Stimulated activated CD4-positive, alpha-beta T cell treated with anti-CD3 and anti-CD28 coated beads, Interleukin-2, amount 100 ng/mL, for 24 hours (primary cell): ENCODE data around the gene HMGN2.
A peak's percentile ranks its signal among the peaks of the same experiment; 100 is the strongest.
"Not testable (repeated sequence)": the region's sequence is repeated elsewhere in the genome, so short reads cannot be mapped to it uniquely, and the experiment has no call there.

ENCODE experiments used
- DNase-seq, 2 donors: peaks; one replicate each; pipeline ENCODE4 v3.0.0-alpha.2; 2020

Gene HMGN2

DNA sequence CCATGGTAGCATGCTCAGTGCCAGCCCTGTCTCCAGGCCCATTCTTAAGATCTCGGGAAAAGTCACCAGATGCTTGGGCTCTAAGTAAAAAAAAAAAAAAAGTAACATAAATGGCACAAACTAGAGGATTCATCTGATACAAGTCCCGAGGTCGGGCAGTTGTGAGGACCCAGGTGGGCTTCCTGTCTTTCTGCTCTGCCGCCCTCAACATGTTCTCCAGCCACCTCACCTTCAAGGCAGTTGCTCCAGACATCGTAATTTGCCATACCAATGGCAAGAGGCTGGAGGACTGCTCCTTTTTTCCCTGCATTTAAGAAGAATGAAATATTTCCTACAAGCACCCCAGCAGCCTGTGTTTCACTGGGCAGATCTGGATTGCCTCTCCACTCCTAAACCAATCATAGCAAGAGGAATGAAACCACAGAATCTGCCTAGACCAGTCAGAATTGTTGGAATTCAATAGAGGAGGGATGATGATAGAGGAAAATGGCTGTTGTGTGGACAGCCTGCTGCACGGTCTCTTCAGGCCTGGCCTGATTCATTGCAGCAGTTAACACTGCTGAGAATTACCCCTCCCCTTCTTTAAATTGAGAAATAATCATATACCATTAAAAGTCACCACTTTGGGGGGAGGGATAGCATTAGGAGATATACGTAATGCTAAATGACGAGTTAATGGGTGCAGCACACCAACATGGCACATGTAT lies 5.4 kb downstream of the HMGN2 start:
- no peak for DNase-seq

DNA sequence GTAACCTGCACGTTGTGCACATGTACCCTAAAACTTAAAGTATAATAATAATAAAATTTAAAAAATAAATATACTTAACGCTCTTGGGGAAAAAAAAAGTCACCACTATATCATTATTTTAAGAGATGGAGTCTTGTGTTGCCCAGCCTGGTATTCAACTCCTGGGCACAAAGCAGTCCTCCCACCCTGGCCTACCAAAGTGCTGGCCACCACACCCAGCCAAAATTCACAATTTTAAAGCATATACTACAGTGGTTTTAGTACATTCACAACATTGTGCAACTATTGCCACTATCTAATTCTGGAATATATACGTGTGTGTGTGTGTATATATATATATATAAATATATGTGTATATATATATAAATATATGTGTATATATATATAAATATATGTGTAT lies 5.9 kb downstream of the HMGN2 start:
- no peak for DNase-seq

DNA sequence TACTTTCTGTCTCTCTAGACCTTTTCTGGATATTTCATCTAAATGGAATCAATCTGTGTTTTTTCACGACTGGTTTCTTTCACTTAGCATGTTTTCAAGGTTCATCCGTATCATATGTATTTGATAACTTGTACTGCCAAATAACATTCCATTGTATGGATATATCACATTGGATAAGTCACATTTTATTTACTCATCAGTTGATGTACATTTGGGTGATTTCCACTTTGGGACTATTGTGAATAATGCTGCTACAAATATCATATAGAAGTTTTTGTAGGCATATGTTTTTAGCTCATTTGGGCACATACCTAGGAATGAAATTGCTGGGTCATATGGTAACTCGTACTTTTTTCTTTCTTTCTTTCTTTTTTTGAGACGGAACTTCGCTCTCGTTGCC lies 6.7 kb downstream of the HMGN2 start:
- DNase-seq: no peak

DNA sequence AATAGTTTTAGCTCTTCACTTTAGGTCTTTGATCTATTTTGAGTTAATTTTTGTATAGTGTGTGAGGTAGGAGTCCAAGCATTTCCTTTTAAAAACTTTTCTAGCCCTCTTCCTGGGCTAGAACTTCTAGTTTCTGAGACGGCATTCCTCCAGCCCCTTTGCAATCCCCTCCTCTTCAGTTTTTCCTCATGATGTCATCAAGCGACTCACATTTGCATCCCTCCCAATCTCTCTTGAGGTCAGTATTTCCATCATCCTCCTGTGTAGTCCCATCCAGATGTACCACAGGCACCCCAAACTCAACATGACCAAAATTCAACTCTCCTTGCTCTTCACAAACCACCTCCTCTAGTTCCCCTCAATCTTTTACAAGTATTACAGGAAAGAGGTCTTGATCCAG lies 10.7 kb downstream of the HMGN2 start:
- DNase-seq: no peak

DNA sequence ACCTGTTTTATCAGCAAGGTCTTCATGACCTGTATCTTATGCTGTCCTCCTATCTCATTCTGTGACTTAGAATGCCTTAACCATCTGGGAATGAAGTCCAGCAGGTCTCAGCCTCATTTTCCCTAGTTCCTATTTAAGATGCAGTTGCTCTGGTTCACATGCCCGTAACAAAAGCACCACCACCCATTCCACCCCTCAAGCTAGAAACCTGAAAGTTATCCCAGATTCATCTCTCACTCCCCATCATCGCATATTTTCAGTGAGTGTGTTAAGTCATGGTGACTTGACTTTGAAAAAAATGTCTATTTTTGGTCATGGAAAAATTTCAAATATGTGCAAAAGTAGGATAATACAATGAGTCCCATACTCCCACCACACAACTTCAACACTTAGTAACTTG lies 11.7 kb downstream of the HMGN2 start:
- no peak for DNase-seq

DNA sequence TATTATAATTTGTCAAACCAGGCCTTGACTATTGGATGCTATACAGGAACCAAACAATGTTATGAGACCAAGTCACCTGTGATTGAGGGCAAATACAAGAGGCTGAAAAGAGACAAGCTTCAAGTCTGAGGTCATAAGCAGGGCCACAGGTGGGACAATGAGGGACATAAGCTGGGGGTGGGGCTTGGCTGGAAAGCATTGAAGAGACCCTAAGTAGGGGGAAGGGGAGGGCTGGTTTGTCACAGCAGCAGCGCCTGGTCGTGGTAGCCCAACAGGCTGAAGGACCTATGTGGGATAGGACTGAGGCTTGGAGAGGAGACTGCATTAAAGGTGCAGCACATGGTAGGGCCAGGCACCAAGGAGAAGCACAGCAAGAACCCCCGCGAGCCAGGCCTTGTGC lies 17.9 kb downstream of the HMGN2 start:
- DNase-seq: no peak

DNA sequence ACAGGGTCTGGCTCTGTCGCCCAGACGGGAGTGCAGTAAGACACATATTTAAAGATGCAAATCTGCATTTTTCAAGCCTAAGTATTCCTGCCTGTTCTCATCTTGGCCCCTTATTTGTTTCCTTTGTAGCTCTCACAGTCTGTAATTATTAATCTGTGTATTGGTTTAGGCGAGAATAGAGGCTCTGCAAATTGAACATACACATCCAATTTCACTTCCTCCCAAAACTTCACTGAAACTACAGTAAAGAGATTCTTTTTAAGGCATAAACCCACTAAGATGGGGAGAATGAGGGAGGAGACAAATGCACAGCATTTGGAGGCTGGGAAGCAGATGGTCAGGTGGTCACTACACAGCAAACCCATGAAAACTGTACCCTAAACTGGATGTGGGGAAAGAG lies 21.0 kb downstream of the HMGN2 start:
- no peak for DNase-seq

DNA sequence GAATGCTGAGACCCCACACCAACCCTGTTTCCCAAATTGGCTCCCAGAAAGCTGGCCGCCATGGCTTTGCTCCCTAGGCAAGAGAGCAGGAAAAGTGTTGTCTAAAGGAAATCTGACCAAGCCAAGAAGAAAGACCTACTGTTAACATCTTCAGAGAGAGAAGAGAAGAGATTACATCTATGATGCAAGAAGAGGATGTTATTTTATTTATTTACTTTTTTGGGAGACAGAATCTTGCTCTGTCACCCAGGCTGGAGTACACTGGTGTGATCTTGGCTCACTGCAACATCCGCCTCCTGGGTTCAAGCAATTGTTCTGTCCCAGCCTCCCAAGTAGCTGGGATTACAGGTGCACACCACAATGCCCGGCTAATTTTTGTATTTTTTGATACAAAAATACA lies 21.7 kb downstream of the HMGN2 start:
- no peak for DNase-seq

DNA sequence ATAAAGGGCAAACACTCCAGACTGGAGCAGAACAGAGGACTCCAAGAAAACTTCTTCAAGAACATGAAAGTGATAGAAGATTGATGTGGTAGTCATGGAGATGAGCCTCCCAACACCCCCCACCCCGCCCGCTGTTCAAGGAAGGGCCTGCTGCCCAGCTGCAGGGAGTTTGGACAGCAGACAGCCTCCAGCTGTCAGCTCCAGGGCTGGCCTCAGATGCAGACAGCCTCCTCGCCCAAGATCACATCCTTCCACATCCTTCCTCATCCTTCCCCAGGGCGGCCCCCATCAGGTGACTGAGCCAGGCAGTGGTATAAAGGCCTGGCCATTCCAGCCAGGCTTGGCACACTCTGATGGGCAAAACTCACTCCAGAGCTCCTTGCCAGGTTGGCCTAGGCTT lies 24.6 kb downstream of the HMGN2 start:
- DNase-seq: no peak

DNA sequence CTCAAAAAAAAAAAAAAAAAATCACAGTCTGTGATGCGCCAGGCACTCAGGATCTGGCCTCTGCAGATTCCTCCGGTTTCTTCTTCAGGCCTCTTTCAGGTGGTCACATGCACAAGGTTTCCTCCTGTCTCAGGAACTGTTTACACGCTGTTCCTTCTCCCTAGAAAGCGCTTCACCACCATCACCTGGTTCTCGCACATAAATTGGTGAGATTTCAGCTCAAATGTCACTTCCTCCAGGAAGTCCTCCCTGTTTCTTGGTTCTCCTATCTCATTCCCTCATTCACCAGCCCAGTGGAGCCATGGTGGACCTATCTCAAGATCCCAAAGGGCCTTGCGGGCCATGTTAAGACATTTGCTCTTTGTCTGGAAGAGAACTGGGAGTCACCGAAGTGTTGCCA lies 26.7 kb downstream of the HMGN2 start:
- DNase-seq: no peak

DNA sequence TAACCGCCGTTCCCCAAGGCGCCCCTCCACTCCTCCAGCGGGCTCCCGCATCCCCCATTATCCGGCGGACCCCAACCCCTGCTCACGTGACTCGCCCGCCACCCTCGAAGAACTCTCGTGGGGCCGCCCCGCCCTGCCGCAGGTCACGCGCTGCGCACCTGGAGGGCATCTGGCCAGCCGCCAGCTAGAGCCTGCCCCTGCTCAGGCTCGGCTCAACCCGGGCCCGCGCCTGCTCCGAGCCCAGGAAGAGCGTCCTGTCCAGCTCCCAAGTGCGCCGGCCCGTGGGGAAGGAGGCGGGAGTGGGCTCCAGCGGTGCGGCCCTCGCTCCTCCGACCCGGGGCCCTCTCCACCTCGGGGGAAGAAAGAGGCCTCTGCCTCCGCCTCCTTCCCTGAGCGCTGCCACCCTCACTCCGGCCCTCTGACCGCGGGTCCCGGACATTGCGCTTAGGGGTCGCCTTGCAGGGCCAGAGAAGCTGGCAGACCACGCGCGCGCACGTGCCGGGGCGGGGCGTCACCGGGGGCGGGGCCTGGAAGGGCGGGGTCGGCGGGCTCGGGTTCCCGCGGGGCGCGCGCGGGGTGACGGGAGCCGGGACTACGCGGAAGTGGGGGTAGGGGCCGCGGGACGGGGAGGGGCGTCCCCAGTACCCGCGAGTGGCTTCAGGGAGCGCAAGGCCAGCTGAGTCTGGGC lies 28.4 kb downstream of the HMGN2 start:
- peak; percentile 92 to 95 for DNase-seq

DNA sequence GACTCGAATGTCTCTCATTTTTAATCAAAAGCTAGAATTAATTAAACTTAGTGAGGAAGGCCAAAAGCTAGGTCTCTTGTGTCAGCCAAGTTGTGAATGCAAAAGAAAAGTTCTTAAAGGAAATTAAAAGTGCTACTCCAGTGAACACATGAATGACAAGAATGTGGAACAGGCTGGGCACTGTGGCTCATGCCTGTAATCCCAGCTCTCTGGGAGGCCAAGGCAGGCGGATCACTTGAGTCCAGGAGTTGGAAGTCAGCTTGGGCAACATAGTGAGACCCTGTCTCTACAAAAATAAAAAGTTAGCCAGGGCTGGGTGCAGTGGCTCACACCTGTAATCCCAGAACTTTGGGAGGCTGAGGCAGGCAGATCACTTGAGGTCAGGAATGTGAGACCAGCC lies 38.5 kb downstream of the HMGN2 start:
- not testable (repeated sequence) for DNase-seq

DNA sequence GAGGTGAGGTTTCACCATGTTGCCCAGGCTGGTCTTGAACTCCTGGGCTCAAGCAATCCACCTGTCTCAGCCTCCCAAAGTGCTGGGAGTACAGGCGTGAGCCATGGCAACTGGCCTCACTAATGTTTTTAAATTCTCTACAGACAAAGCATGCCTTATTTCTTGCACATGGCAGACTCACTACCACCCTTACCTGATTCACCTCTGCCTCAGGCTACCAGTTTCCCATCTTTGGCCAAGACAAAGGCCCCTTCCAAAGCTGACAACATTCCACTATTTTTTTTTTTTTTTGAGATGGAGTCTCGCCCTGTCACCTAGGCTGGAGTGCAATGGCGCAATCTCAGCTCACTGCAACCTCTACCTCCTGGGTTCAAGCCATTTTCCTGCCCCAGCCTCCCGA lies 43.6 kb downstream of the HMGN2 start:
- not testable (repeated sequence) for DNase-seq

DNA sequence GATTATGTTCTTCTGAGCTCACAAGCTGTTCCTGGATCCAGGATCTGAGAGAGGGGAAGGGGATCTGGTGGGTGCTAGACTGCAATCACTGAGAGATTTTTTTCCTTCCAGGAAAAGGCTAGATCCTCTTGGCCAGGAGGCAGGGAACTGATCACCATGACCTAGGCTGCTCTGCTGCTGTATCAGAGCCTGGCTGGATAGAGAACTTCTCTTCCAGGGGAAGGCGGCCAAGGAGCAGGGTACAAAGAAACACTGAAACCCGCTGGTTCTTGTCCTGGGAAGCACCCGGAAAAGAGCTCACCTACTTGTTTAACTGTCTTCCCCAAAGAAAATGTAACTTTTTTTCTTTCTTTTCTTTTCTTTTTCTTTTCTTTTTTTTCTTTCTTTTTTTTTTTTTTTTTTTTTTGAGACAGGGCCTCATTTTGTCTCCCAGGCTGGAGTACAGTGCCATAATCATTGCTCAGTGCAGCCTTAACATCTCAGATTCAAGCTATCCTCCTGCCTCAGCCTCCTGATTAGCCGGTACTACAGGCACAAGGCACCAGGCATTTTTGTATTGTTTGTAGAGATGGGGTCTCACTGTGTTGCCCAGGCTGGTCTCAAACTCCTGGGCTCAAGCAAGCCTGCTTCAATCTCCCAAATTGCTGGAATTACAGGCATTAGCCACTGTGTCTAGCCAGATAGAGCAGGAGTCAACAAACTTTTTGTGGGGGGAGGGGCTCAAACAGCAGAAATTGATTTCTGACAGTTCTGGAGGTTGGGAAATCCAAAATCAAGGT lies 44.9 kb downstream of the HMGN2 start:
- no peak for DNase-seq

DNA sequence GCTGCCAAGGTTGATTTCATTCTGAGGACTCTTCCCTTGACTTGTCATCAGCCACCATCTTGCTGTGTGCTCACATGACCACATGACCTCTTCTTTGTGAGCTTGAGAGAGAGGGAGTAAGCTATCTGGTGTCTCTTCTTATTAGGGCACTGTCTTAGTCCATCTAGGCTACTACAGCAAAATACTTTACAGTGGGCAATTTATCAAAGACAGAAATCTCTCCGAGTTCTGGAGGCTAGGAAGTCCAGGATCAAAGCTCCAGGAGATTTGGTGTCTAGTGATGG lies 45.5 kb downstream of the HMGN2 start:
- DNase-seq: no peak

DNA sequence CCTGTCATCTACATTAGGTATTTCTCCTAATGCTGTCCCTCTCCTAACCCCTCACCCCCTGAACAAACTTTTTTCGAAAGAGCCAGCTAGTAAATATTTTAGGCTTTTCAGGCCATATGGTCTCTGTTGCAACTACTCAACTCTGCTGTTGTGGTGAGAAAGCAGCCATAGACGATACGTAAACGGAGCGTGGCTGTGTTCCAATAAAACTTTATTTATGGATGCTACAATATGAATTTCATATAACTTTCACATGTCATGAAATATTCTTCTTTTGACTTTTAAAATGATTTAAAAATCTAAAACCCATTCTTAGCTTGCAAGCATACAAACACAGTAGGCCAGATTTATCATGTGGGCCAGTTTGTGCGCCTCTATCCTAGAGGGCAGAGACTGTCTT lies 46.1 kb downstream of the HMGN2 start:
- no peak for DNase-seq

DNA sequence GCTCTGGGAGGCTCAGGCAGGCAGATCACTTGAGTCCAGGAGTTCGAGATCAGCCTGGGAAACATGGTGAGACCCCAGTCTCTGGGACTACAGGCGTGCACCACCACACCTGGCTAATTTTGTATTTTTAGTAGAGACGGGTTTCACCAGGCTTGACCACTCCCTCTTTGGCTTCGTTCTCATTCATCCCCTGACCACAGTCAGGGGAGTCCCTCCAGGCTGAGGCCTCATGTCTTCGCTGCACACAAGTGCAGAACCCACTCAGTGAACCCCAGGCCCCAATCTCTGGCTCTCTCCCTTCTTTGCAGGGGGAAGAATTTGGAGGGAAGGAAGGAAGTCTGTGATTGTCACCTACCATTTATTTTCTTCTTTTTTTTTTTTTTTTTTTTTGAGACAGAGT lies 48.1 kb downstream of the HMGN2 start:
- DNase-seq: no peak

DNA sequence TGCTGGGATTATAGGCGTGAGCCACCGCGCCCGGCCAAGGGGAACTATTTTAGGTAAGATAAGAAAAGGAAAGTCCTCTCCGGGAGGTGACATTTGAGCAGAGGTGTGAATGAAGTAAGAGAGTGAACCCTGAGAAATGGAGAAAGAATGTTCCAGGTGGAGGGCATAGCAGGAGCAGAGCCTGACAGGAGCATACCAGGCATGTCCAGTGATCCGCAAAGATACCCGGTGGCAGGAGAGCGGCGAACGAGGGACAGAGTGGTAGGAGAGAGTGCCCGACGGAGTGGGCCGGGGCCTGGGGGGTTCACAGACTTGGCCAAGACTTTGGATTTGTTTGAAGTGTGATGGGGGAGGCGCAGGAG lies 49.4 kb downstream of the HMGN2 start:
- DNase-seq: no peak

DNA sequence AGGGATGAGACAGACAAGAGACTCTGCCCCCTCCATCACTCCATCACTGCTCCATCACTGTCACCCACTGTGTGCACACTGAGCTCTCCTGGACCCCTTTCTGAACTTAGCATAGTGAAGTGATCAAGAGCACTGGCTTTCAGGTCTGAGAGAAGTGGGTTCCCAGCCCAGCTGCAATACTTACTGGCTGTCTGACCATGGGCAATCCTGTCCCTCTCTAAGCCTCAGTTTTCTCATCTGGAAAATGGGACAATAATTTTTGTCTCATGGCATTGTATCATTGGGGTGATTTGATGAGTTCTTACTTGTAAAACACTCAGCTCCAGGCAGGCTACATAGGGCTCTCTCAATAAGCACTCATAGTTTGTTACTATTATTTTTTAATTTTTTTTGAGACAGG lies 49.8 kb downstream of the HMGN2 start:
- DNase-seq: no peak

DNA sequence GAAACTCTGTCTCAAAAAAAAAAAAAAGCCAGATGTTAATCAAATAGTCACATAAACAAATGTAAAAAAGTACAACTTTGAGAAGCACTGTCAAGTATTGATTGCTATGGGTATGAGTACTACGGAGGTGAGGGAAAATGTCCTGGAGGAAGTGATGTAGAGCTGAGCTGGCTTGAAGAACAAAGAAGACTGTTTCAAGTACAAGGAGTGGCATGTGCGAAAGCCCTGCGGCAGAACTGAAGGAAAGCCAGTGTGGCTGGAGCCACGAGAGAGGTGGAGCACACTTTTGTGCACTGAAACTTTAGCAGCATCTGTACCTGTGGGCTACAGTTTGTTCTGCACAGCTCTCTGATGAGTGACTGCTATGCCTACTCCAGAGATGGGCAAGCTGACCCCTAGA lies 51.9 kb downstream of the HMGN2 start:
- no peak for DNase-seq
